Smooth muscle cell (in vitro differentiated cells): ENCODE results near the gene IGSF21. TPM values are rescaled to one million over a fixed set of nuclear protein-coding genes. Genes with fewer than 3 reads are reported as not detected.

Experiments used
- DNase-seq: peaks from one replicate; lab custom pipeline; 2025; ENCODE audit not compliant: unreplicated experiment; lab: John Stamatoyannopoulos, UW
- H2AFZ ChIP-seq: fragments of 200-600 bp; sonication (generic); 2 replicates; pipeline ENCODE4 v1.6.0; 2016; ENCODE audit warnings: antibody characterized with exemption, low read depth, mild to moderate bottlenecking
- H3F3A ChIP-seq: fragments of 200-600 bp; sonication (generic); 2 replicates; pipeline ENCODE4 v1.6.0; 2017; ENCODE audit warnings: antibody characterized with exemption, low read depth
- H3K27ac ChIP-seq: fragments of 200-600 bp; sonication (generic); 2 replicates; pipeline ENCODE4 v1.5.1; 2016; ENCODE audit warnings: low read depth, mild to moderate bottlenecking
- H3K27me3 ChIP-seq: fragments of 200-600 bp; sonication (generic); 2 replicates; pipeline ENCODE4 v1.6.1; 2016; ENCODE audit warnings: low read depth, mild to moderate bottlenecking
- H3K36me3 ChIP-seq: fragments of 200-600 bp; sonication (generic); 2 replicates; pipeline ENCODE4 v1.5.1; 2016; ENCODE audit warnings: low read depth
- H3K4me1 ChIP-seq: fragments of 200-600 bp; sonication (generic); 2 replicates; pipeline ENCODE4 v1.5.1; 2016; ENCODE audit warnings: low read depth
- H3K4me2 ChIP-seq: fragments of 200-600 bp; sonication (generic); 2 replicates; pipeline ENCODE4 v1.6.0; 2016; ENCODE audit warnings: mild to moderate bottlenecking
- H3K4me3 ChIP-seq: fragments of 200-600 bp; sonication (generic); 2 replicates; pipeline ENCODE4 v1.5.1; 2016; ENCODE audit warnings: mild to moderate bottlenecking
- H3K79me2 ChIP-seq: fragments of 200-600 bp; sonication (generic); 2 replicates; pipeline ENCODE4 v1.6.0; 2016; ENCODE audit warnings: low read depth, mild to moderate bottlenecking
- H3K9ac ChIP-seq: fragments of 200-600 bp; sonication (generic); 2 replicates; pipeline ENCODE4 v1.6.0; 2016; ENCODE audit warnings: low read depth
- H3K9me3 ChIP-seq: fragments of 200-600 bp; sonication (generic); replicated peaks from 2 replicates; pipeline ENCODE4 v1.5.1; 2016; ENCODE audit warnings: low read depth
- H4K20me1 ChIP-seq: fragments of 200-600 bp; sonication (generic); 2 replicates; pipeline ENCODE4 v1.6.0; 2016; ENCODE audit warnings: low read depth
- CTCF ChIP-seq: fragments of 200-600 bp; sonication (generic); IDR thresholded peaks from 2 replicates; pipeline ENCODE4 v1.5.1; 2017; ENCODE audit warnings: borderline replicate concordance, mild to moderate bottlenecking, antibody characterized with exemption; ENCODE audit not compliant: insufficient read depth, poor library complexity, severe bottlenecking
- WGBS: methylation state at CpG from one replicate; pipeline ENCODE4 v1.1.7; 2016; ENCODE audit warnings: low lambda C conversion rate; 5-methylcytosine and 5-hydroxymethylcytosine counted together
- polyA plus RNA-seq: library from polyadenylated mRNA; unstranded; fragments of >200 nt; fragmentation: Nextera tagmentation; extraction: Ambion mirVana; gene quantifications from 2 replicates; pipeline ENCODE4 v1.2.1, GENCODE V29; 2016
- total RNA-seq: library from RNA; depleted of rRNA; stranded (reverse); fragments of >200 nt; gene quantifications from 2 replicates; pipeline ENCODE4 v1.2.3, GENCODE V29; 2014

IGSF21 gene
- total and polyA plus RNA-seq, 2 experiments from 2014 or later: not detected

- Histone ChIP-seq H3K4me1 (no peaks in the 10 kb centered on the region), H3K79me2 (no peaks in the 10 kb centered on the region), H3K27me3 (no peaks in the 10 kb centered on the region), H3F3A (no peaks in the 10 kb centered on the region), H3K27ac (no peak overlapping the region), H3K4me3 (no peak overlapping the region), H3K4me2 (no peak overlapping the region), H4K20me1 (no peaks in the 10 kb centered on the region), H3K36me3 (no peaks in the 10 kb centered on the region), H3K9ac (no peak overlapping the region), H2AFZ (no peak overlapping the region), H3K9me3 (no peaks in the 10 kb centered on the region)
- no peak for DNase-seq
- TF ChIP-seq CTCF: no peak
- 91% methylated on average over 3 of the region's 3 CpGs for WGBS
Measured at GRCh38 chr1:18305182-18305795, 197.7 kb downstream of the IGSF21 start.

GRCh38 chr1:18307329-18307898, 199.8 kb downstream of the IGSF21 start:
- no peak overlapping the region for H3K9ac ChIP-seq
- no peak for TF ChIP-seq CTCF
- DNase-seq: no peak
- H3K4me3 ChIP-seq: no peak overlapping the region
- no peaks in the 10 kb centered on the region for H3K36me3 ChIP-seq
- H3K27ac ChIP-seq: no peak overlapping the region
- no peaks in the 10 kb centered on the region for H3K27me3 ChIP-seq
- no peak overlapping the region for H3K4me2 ChIP-seq
- H3K4me1 ChIP-seq: no peaks in the 10 kb centered on the region
- no peaks in the 10 kb centered on the region for H3K79me2 ChIP-seq
- no peaks in the 10 kb centered on the region for H3K9me3 ChIP-seq
- H3F3A ChIP-seq: no peaks in the 10 kb centered on the region
- H4K20me1 ChIP-seq: no peaks in the 10 kb centered on the region
- H2AFZ ChIP-seq: no peak overlapping the region
- WGBS: 90% methylated on average over 13 of the region's 13 CpGs

GRCh38 chr1:18309552-18310155, 202.1 kb downstream of the IGSF21 start:
- no peak overlapping the region for H3K4me2 ChIP-seq
- 78% methylated on average over 10 of the region's 10 CpGs for WGBS
- no peak for DNase-seq
- no peaks in the 10 kb centered on the region for H4K20me1 ChIP-seq
- no peaks in the 10 kb centered on the region for H3K79me2 ChIP-seq
- H3K9me3 ChIP-seq: no peaks in the 10 kb centered on the region
- no peak for TF ChIP-seq CTCF
- H3K27me3 ChIP-seq: no peaks in the 10 kb centered on the region
- no peak overlapping the region for H3K27ac ChIP-seq
- H3K4me3 ChIP-seq: no peak overlapping the region
- no peaks in the 10 kb centered on the region for H3K4me1 ChIP-seq
- no peak overlapping the region for H3K9ac ChIP-seq
- H2AFZ ChIP-seq: no peak overlapping the region
- H3K36me3 ChIP-seq: no peaks in the 10 kb centered on the region
- H3F3A ChIP-seq: no peaks in the 10 kb centered on the region
